NCI-H128 (cell line): ENCODE data around the gene WDR76.
"Not testable (repeated sequence)": the region's sequence is repeated elsewhere in the genome, so short reads cannot be mapped to it uniquely, and the experiment has no call there.

Experiments used
- DNase-seq: peaks from one replicate; lab custom pipeline; 2025; ENCODE audit not compliant: unreplicated experiment; lab: John Stamatoyannopoulos, UW

Gene WDR76

GRCh38 chr15:43826508-43827341 is at the start of gene WDR76:
Gene WDR76, plus strand, starts transcription at chr15:43827002. Its CDS starts 31 bp downstream, at chr15:43827033.
- DNase-seq: peak; percentile 53

GRCh38 chr15:43777267-43777914 is 49.4 kb upstream of the WDR76 start:
- no peak for DNase-seq

GRCh38 chr15:43779016-43779415 is 47.8 kb upstream of the WDR76 start:
- no peak for DNase-seq

GRCh38 chr15:43789409-43789808 is 37.4 kb upstream of the WDR76 start:
- no peak for DNase-seq

- DNase-seq: peak; percentile 93
Observed at GRCh38 chr15:43791993-43792760, 34.6 kb upstream of the WDR76 start, which contains the start of gene SERF2. Gene SERF2, plus strand, starts transcription at chr15:43792320. Its CDS starts 57 bp downstream, at chr15:43792377.

GRCh38 chr15:43792761-43793476 is 33.9 kb upstream of the WDR76 start:
- no peak for DNase-seq

- no peak for DNase-seq
Observed at GRCh38 chr15:43793647-43794046, 33.2 kb upstream of the WDR76 start.

- no peak for DNase-seq
Observed at GRCh38 chr15:43794269-43795037, 32.3 kb upstream of the WDR76 start.

- no peak for DNase-seq
Observed at GRCh38 chr15:43795197-43795596, 31.6 kb upstream of the WDR76 start.

GRCh38 chr15:43795997-43796396 is 30.8 kb upstream of the WDR76 start:
- DNase-seq: no peak

GRCh38 chr15:43796566-43796965 is 30.2 kb upstream of the WDR76 start:
- DNase-seq: no peak

GRCh38 chr15:43799209-43799944 is 27.4 kb upstream of the WDR76 start:
- no peak for DNase-seq

GRCh38 chr15:43799945-43800285 is 26.9 kb upstream of the WDR76 start, which contains the start of gene SERINC4:
Gene SERINC4, minus strand, starts transcription at chr15:43800220. Its CDS starts 234 bp downstream, at chr15:43799986.
- no peak for DNase-seq

GRCh38 chr15:43800286-43801141 is 26.3 kb upstream of the WDR76 start, which contains the start of gene HYPK:
Gene HYPK, plus strand, starts transcription at chr15:43800599. Its CDS starts 24 bp downstream, at chr15:43800623.
- peak; percentile 53 for DNase-seq

GRCh38 chr15:43802676-43803075 is 24.1 kb upstream of the WDR76 start:
- DNase-seq: not testable (repeated sequence)

GRCh38 chr15:43808435-43808950 is 18.3 kb upstream of the WDR76 start:
- DNase-seq: no peak

GRCh38 chr15:43808960-43809678 is 17.7 kb upstream of the WDR76 start:
- DNase-seq: no peak
